OCI-LY7 (cell line): ENCODE results near the gene HDGF. TPM values are rescaled to one million over a fixed set of nuclear protein-coding genes. Genes with fewer than 3 reads are reported as not detected.
A peak's percentile ranks its signal among the peaks of the same experiment; 100 is the strongest.
"Not testable (repeated sequence)": the region's sequence is repeated elsewhere in the genome, so short reads cannot be mapped to it uniquely, and the experiment has no call there.

Source experiments
- BruUV-seq: library from RNA; stranded (reverse); fragments of 400-500 nt; replicated peaks from 2 replicates; lab custom pipeline; 2021; lab: Mats Ljungman, UMichigan
- CTCF ChIA-PET: fragments of 300-600 bp; sonication (Branson Sonifier 250); formaldehyde crosslinking; loops from one replicate; lab custom pipeline; 2022; ENCODE audit warnings: antibody characterized with exemption; ENCODE audit not compliant: unreplicated experiment; lab: Charles Lee
- POLR2A ChIA-PET: fragments of 300-600 bp; sonication (Branson Sonifier 250); formaldehyde crosslinking; loops from one replicate; lab custom pipeline; 2022; ENCODE audit warnings: antibody characterized with exemption; lab: Charles Lee
- DNase-seq: peaks from one replicate; pipeline ENCODE4 v3.0.0-alpha.2; 2015; ENCODE audit warnings: low spot score
- H2AFZ ChIP-seq: fragments of 200-600 bp; sonication (generic), shearing (Covaris generic); 2 replicates; pipeline ENCODE4 v1.6.1; 2014; ENCODE audit warnings: mild to moderate bottlenecking, antibody characterized with exemption, low read length, moderate library complexity
- H3K27ac ChIP-seq: fragments of 200-600 bp; sonication (generic); 2 replicates; pipeline ENCODE4 v1.5.1; 2014; ENCODE audit warnings: mixed run types, low read depth, mild to moderate bottlenecking, moderate library complexity, low read length, inconsistent platforms; ENCODE audit not compliant: poor library complexity, severe bottlenecking
- H3K36me3 ChIP-seq: fragments of 200-600 bp; sonication (generic); 2 replicates; pipeline ENCODE4 v1.6.1; 2014; ENCODE audit warnings: mild to moderate bottlenecking, antibody characterized with exemption, low read length, moderate library complexity, mixed read lengths; ENCODE audit not compliant: insufficient read depth
- H3K4me1 ChIP-seq: fragments of 200-600 bp; sonication (generic); 2 replicates; pipeline ENCODE4 v1.5.1; 2014; ENCODE audit warnings: mild to moderate bottlenecking, low read length; ENCODE audit not compliant: insufficient read depth, poor library complexity, severe bottlenecking
- H3K4me2 ChIP-seq: fragments of 200-600 bp; sonication (generic); 2 replicates; pipeline ENCODE4 v1.6.1; 2014; ENCODE audit warnings: mild to moderate bottlenecking, low read length
- H3K4me3 ChIP-seq: fragments of 200-600 bp; sonication (generic); 2 replicates; pipeline ENCODE4 v1.5.1; 2014; ENCODE audit warnings: mild to moderate bottlenecking, low read depth, low read length; ENCODE audit not compliant: poor library complexity, severe bottlenecking
- H3K79me2 ChIP-seq: fragments of 200-600 bp; sonication (generic); 2 replicates; pipeline ENCODE4 v1.6.1; 2016; ENCODE audit warnings: low read depth, mild to moderate bottlenecking, low read length, moderate library complexity, mixed read lengths; ENCODE audit not compliant: insufficient read depth
- H3K9me2 ChIP-seq: fragments of 200-600 bp; sonication (generic); 2 replicates; pipeline ENCODE4 v1.6.1; 2016; ENCODE audit warnings: mild to moderate bottlenecking, low read length, mixed read lengths; ENCODE audit not compliant: insufficient read depth
- H3K9me3 ChIP-seq: fragments of 200-600 bp; sonication (generic); 2 replicates; pipeline ENCODE4 v1.6.1; 2014; ENCODE audit warnings: mild to moderate bottlenecking, mixed run types, low read length, mixed read lengths
- H4K20me1 ChIP-seq: fragments of 200-600 bp; sonication (generic); 2 replicates; pipeline ENCODE4 v1.6.1; 2014; ENCODE audit warnings: mild to moderate bottlenecking, antibody characterized with exemption, low read length, moderate library complexity, mixed read lengths; ENCODE audit not compliant: insufficient read depth
- EZH2phosphoT487 ChIP-seq: fragments of 200-600 bp; sonication (generic); IDR thresholded peaks from 2 replicates; pipeline ENCODE4 v1.6.1; 2018; ENCODE audit warnings: low read depth, borderline replicate concordance, mild to moderate bottlenecking, mixed run types, antibody characterized with exemption, low read length, moderate library complexity, mixed read lengths
- intact Hi-C: fragments of 100-400 bp; cut with micrococcal nuclease; formaldehyde crosslinking; loops from one replicate; pipeline ENCODE4 v1.10.0; 2022; ENCODE audit not compliant: unreplicated experiment
- total RNA-seq, 2 experiments: library from RNA; depleted of rRNA in 1 of 2; stranded (reverse); fragments of >200 nt in 1 of 2; shearing (Covaris generic) in 1 of 2; gene quantifications; 2 replicates each; pipeline ENCODE4 v1.2.3, GENCODE V29; 2014 to 2022
- TF ChIP-seq, protein P1 (sequence below): fragments of 200-600 bp; sonication (generic); conservative IDR thresholded peaks from 2 replicates; pipeline ENCODE4 v1.5.1; 2014; ENCODE audit warnings: mild to moderate bottlenecking, antibody characterized with exemption, low read length, moderate library complexity, mixed read lengths

The HDGF gene
- total RNA-seq, 2 experiments from 2014 or later = 291 to 329 TPM

DNA sequence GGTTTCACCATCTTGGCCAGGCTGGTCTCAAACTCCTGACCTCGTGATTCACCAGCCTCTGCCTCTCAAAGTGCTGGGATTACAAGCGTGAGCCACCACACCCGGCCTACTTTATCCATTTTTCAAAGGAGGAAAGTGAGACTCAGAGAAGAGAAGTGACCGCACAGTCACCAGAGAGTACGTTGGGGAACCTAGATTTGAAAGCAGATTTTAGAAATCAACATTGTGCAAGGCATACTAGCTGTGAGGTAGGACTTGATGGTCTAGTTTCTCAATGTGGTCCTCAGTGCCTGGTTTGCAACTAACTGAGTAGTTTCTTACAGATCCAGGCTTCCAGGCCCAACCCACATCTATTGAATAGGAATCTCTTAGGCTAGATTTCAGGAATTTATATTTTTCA is 14.2 kb upstream of the HDGF start:
- peaks cover 41% of the 10 kb centered on the region for H3K79me2 ChIP-seq
- BruUV-seq = no TSS peak
- POLR2A ChIA-PET = interaction anchor here (1.4 to 2.0 kb wide), 2 partner anchors 13 to 14 kb away, joined by 6 to 10 read pairs; partner anchors contain the start of gene HDGF
- H3K36me3 ChIP-seq = peaks cover 17% of the 10 kb centered on the region
- no peak for DNase-seq
- H3K9me2 ChIP-seq = no peaks in the 10 kb centered on the region
- peaks cover 11% of the 10 kb centered on the region; the same call in 1 of the 2 replicates for H4K20me1 ChIP-seq
- peak overlapping the region; percentile 51 for H3K27ac ChIP-seq
- TF ChIP-seq, protein P1, sequence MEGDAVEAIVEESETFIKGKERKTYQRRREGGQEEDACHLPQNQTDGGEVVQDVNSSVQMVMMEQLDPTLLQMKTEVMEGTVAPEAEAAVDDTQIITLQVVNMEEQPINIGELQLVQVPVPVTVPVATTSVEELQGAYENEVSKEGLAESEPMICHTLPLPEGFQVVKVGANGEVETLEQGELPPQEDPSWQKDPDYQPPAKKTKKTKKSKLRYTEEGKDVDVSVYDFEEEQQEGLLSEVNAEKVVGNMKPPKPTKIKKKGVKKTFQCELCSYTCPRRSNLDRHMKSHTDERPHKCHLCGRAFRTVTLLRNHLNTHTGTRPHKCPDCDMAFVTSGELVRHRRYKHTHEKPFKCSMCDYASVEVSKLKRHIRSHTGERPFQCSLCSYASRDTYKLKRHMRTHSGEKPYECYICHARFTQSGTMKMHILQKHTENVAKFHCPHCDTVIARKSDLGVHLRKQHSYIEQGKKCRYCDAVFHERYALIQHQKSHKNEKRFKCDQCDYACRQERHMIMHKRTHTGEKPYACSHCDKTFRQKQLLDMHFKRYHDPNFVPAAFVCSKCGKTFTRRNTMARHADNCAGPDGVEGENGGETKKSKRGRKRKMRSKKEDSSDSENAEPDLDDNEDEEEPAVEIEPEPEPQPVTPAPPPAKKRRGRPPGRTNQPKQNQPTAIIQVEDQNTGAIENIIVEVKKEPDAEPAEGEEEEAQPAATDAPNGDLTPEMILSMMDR = no peak
- TF ChIP-seq EZH2phosphoT487 = no peak
- intact Hi-C loops = no loop called here
- peak overlapping the region; percentile 99 for H3K4me2 ChIP-seq
- CTCF ChIA-PET = interaction anchor here (0.7 kb wide), 1 partner anchor 40 kb away, joined by 3 read pairs; no protein-coding TSS in a partner anchor
- H2AFZ ChIP-seq = peak overlapping the region; percentile 83; the same call in 1 of the 2 replicates
- H3K4me3 ChIP-seq = peak overlapping the region; percentile 82
- H3K4me1 ChIP-seq = peaks cover 19% of the 10 kb centered on the region
- H3K9me3 ChIP-seq = no peaks in the 10 kb centered on the region

DNA sequence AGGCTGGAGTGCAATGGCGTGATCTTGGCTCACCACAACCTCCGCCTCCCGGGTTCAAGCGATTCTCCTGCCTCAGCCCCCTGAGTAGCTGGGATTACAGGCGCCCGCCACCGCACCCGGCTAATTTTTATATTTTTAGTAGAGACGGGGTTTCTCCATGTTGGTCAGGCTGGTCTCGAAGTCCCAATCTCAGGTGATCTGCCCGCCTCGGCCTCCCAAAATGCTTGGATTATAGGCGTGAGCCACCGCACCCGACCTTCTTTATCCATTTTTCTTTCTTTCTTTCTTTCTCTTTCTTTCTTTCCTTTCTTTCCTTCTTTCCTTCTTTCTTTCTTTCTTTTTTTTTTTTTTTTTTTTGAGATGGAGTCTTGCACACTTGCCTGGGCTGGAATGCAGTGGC is 13.7 kb upstream of the HDGF start:
- peaks cover 12% of the 10 kb centered on the region for H3K36me3 ChIP-seq
- H3K79me2 ChIP-seq = peaks cover 36% of the 10 kb centered on the region
- H3K9me2 ChIP-seq, BruUV-seq, intact Hi-C loops, H3K4me3 ChIP-seq, H3K27ac ChIP-seq, H2AFZ ChIP-seq, CTCF ChIA-PET, H3K4me2 ChIP-seq, DNase-seq, H3K9me3 ChIP-seq: not testable (repeated sequence)
- peaks cover 19% of the 10 kb centered on the region for H3K4me1 ChIP-seq
- POLR2A ChIA-PET = interaction anchor here (1.4 kb wide), 1 partner anchor 13 kb away, joined by 6 read pairs; the partner anchor contains the start of gene HDGF
- peaks cover 11% of the 10 kb centered on the region; the same call in 1 of the 2 replicates for H4K20me1 ChIP-seq

DNA sequence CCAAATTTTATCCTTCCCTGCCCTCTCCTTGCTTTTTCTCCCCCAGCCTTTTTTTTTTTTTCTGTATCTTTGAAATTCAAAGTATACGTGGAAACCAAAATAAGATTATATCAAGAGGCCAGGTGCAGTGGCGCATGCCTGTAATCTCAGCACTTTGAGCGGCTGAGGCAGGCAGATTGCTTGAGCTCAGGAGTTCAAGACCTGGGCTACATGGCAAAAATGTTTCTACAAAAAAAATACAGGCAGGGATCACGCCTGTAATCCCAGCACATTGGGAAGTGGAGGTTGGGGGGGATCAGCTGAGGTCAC is 9.3 kb upstream of the HDGF start:
- no peak overlapping the region for H3K4me3 ChIP-seq
- H3K27ac ChIP-seq = no peak overlapping the region
- H3K79me2 ChIP-seq = peaks cover 2% of the 10 kb centered on the region; the same call in 1 of the 2 replicates
- intact Hi-C loops = no loop called here
- H3K9me2 ChIP-seq = no peaks in the 10 kb centered on the region
- no peaks in the 10 kb centered on the region for H3K36me3 ChIP-seq
- TF ChIP-seq, protein P1 = no peak
- no peak for TF ChIP-seq EZH2phosphoT487
- no peak overlapping the region for H3K4me2 ChIP-seq
- peaks cover 5% of the 10 kb centered on the region for H3K4me1 ChIP-seq
- no TSS peak for BruUV-seq
- H4K20me1 ChIP-seq = no peaks in the 10 kb centered on the region
- ChIA-PET CTCF (interaction anchor here (0.6 kb wide), 1 partner anchor 133 kb away, joined by 3 read pairs; no protein-coding TSS in a partner anchor), POLR2A (interaction anchor here (0.7 to 2.3 kb wide), 2 partner anchors 9 to 12 kb away, joined by 3 to 7 read pairs; no protein-coding TSS in a partner anchor)
- H2AFZ ChIP-seq = no peak overlapping the region
- no peak for DNase-seq
- H3K9me3 ChIP-seq = no peaks in the 10 kb centered on the region
